Endothelial cell of umbilical vein (primary cell): Measurements from ENCODE around the gene NADSYN1. TPM values are rescaled to one million over a fixed set of nuclear protein-coding genes. Genes with fewer than 3 reads are reported as not detected.

Experiments
- BruUV-seq: library from RNA; stranded (reverse); fragments of 400-500 nt; replicated peaks from 2 replicates; lab custom pipeline; 2021; lab: Mats Ljungman, UMichigan
- CTCF ChIA-PET: fragments of 300-600, 350-600 bp; sonication (Branson Sonifier 250); formaldehyde crosslinking; loops from one replicate; lab custom pipeline; 2021; ENCODE audit warnings: antibody characterized with exemption, inconsistent platforms; lab: Charles Lee
- POLR2A ChIA-PET: fragments of 300-600, 350-600 bp; sonication (Branson Sonifier 250); formaldehyde crosslinking; loops from one replicate; lab custom pipeline; 2021; ENCODE audit warnings: antibody characterized with exemption, inconsistent platforms; lab: Charles Lee
- DNase-seq: peaks from one replicate; pipeline ENCODE4 v3.0.0-alpha.2; 2011; ENCODE audit warnings: low read depth, low spot score
- FAIRE-seq: peaks from 2 replicates; lab custom pipeline; 2011; peaks lifted over from hg19 to GRCh38; lab: Jason Lieb, UNC
- H2AFZ ChIP-seq: 2 replicates; pipeline ENCODE4 v1.6.0; 2012; ENCODE audit warnings: low read depth, low read length, control low read depth, inconsistent platforms
- H3K27ac ChIP-seq: 2 replicates; pipeline ENCODE4 v1.5.1; 2011; ENCODE audit warnings: low read depth, mild to moderate bottlenecking, control low read depth, low read length, moderate library complexity; ENCODE audit not compliant: insufficient read depth
- H3K27me3 ChIP-seq, 2 experiments: 2 replicates each; pipeline versions ENCODE4 v1.6.0 to v1.6.1; 2011; ENCODE audit warnings: low read length in 2 of 2, mixed read lengths in 1 of 2; ENCODE audit not compliant: control insufficient read depth in 2 of 2, insufficient read depth in 2 of 2
- H3K36me3 ChIP-seq, 2 experiments: 2 replicates in 1 of 2; 3 replicates in 1 of 2; pipeline ENCODE4 v1.5.1; 2011; ENCODE audit warnings: low read length in 2 of 2, mild to moderate bottlenecking in 1 of 2, moderate library complexity in 1 of 2; ENCODE audit not compliant: control insufficient read depth in 2 of 2, insufficient read depth in 2 of 2; ENCODE audit errors: extremely low read depth in 1 of 2
- H3K4me1 ChIP-seq: 3 replicates; pipeline ENCODE4 v1.5.1; 2011; ENCODE audit warnings: mild to moderate bottlenecking, low read length; ENCODE audit not compliant: control insufficient read depth, insufficient read depth; ENCODE audit errors: extremely low read depth
- H3K4me2 ChIP-seq: 2 replicates; pipeline ENCODE4 v1.6.1; 2011; ENCODE audit warnings: low read length, control low read depth, mixed read lengths; ENCODE audit not compliant: insufficient read depth
- H3K4me3 ChIP-seq, 3 experiments: fragments of 200-600 bp in 1 of 3; sonication (generic), shearing (Covaris generic) in 1 of 3; replicated peaks in 1 of 3; 2 replicates each; pipeline ENCODE4 v1.5.1; 2011 to 2016; ENCODE audit warnings: control low read depth in 3 of 3, low read length in 3 of 3, mild to moderate bottlenecking in 2 of 3, inconsistent platforms in 1 of 3, low read depth in 1 of 3, moderate library complexity in 1 of 3; ENCODE audit not compliant: insufficient read depth in 1 of 3
- H3K79me2 ChIP-seq: 2 replicates; pipeline ENCODE4 v1.6.0; 2012; ENCODE audit warnings: low read length, inconsistent platforms; ENCODE audit not compliant: control insufficient read depth, insufficient read depth
- H3K9ac ChIP-seq: replicated peaks from 2 replicates; pipeline ENCODE3; 2011; ENCODE audit warnings: low read length, control low read depth; ENCODE audit not compliant: insufficient read depth; ENCODE audit errors: extremely low read depth
- H3K9me1 ChIP-seq: replicated peaks from 3 replicates; pipeline ENCODE4 v1.6.0; 2011; ENCODE audit warnings: mild to moderate bottlenecking, low read length; ENCODE audit not compliant: control insufficient read depth, insufficient read depth; ENCODE audit errors: extremely low read depth
- H3K9me3 ChIP-seq: replicated peaks from 2 replicates; pipeline ENCODE4 v1.5.1; 2012; ENCODE audit warnings: low read length, inconsistent platforms; ENCODE audit not compliant: control insufficient read depth, insufficient read depth
- H4K20me1 ChIP-seq: replicated peaks from 2 replicates; pipeline ENCODE3; 2011; ENCODE audit warnings: mild to moderate bottlenecking, low read length; ENCODE audit not compliant: control insufficient read depth, insufficient read depth; ENCODE audit errors: extremely low read depth
- CTCF ChIP-seq, 2 donors: IDR thresholded peaks; 1 replicate in 1 of 2; 2 replicates in 1 of 2; pipeline ENCODE4 v1.5.1; 2011; ENCODE audit warnings: low read length in 2 of 2, mild to moderate bottlenecking in 2 of 2, moderate library complexity in 2 of 2, control low read depth in 1 of 2, inconsistent platforms in 1 of 2, low read depth in 1 of 2; ENCODE audit not compliant: insufficient read depth in 1 of 2; ENCODE audit errors: extremely low read depth in 1 of 2
- EZH2 ChIP-seq: IDR thresholded peaks from 2 replicates; pipeline ENCODE4 v1.6.1; 2012; ENCODE audit warnings: borderline replicate concordance, low read depth, mild to moderate bottlenecking, moderate library complexity, low read length, inconsistent platforms; ENCODE audit not compliant: severe bottlenecking
- FOS ChIP-seq: IDR thresholded peaks from 2 replicates; pipeline ENCODE4 v1.6.1; 2011; ENCODE audit warnings: mild to moderate bottlenecking, low read length, moderate library complexity, borderline replicate concordance; ENCODE audit not compliant: insufficient read depth
- GATA2 ChIP-seq: IDR thresholded peaks from 2 replicates; pipeline ENCODE4 v1.7.0; 2011; ENCODE audit warnings: low read depth, mild to moderate bottlenecking, moderate library complexity, mixed read lengths, low read length; ENCODE audit not compliant: insufficient read length, insufficient read depth
- JUN ChIP-seq: IDR thresholded peaks from 2 replicates; pipeline ENCODE4 v1.6.1; 2011; ENCODE audit warnings: borderline replicate concordance, low read depth; ENCODE audit not compliant: insufficient read length, insufficient read depth
- MAX ChIP-seq: IDR thresholded peaks from 2 replicates; pipeline ENCODE4 v1.6.1; 2011; ENCODE audit not compliant: insufficient read depth, insufficient read length
- MYC ChIP-seq: IDR thresholded peaks from one replicate; pipeline ENCODE4 v1.6.1; 2011; ENCODE audit warnings: mild to moderate bottlenecking, low read depth, low read length
- POLR2A ChIP-seq: IDR thresholded peaks from 2 replicates; pipeline ENCODE4 v1.6.1; 2012; ENCODE audit warnings: low read depth, mild to moderate bottlenecking, control low read depth, low read length
- POLR2AphosphoS5 ChIP-seq: IDR thresholded peaks from 2 replicates; pipeline ENCODE4 v1.6.1; 2012; ENCODE audit warnings: low read depth, mild to moderate bottlenecking, control low read depth, low read length, moderate library complexity; ENCODE audit not compliant: insufficient read depth
- dilution Hi-C: fragments of 300-500 bp; cut with MboI; formaldehyde crosslinking; loops from one replicate; pipeline ENCODE4 v1.15.0; 2019; ENCODE audit warnings: low sequenced_read_pairs; ENCODE audit not compliant: extremely low pct_ligation_motif_present
- intact Hi-C: fragments of 100-400 bp; cut with micrococcal nuclease; formaldehyde crosslinking; loops from one replicate; pipeline ENCODE4 v1.10.0; 2022
- polyA plus RNA-seq, 4 experiments: library from polyadenylated mRNA; depleted of rRNA in 3 of 4; stranded (reverse) in 3 of 4; unstranded in 1 of 4; fragments of >200 nt; gene quantifications; 2 replicates each; pipeline versions ENCODE4 v1.2.1 to v1.2.3, GENCODE V29; 2011 to 2012; ENCODE audit warnings: missing spikeins in 1 of 4
- total RNA-seq: library from RNA; stranded (reverse); gene quantifications from 2 replicates; pipeline ENCODE4 v1.2.3, GENCODE V29; 2021

Gene NADSYN1
- total and polyA plus RNA-seq, 2 donors (not counting 3 experiments of a cell fraction or from before 2014, with no cell fraction given): 77.5 to 99.2 TPM

DNA sequence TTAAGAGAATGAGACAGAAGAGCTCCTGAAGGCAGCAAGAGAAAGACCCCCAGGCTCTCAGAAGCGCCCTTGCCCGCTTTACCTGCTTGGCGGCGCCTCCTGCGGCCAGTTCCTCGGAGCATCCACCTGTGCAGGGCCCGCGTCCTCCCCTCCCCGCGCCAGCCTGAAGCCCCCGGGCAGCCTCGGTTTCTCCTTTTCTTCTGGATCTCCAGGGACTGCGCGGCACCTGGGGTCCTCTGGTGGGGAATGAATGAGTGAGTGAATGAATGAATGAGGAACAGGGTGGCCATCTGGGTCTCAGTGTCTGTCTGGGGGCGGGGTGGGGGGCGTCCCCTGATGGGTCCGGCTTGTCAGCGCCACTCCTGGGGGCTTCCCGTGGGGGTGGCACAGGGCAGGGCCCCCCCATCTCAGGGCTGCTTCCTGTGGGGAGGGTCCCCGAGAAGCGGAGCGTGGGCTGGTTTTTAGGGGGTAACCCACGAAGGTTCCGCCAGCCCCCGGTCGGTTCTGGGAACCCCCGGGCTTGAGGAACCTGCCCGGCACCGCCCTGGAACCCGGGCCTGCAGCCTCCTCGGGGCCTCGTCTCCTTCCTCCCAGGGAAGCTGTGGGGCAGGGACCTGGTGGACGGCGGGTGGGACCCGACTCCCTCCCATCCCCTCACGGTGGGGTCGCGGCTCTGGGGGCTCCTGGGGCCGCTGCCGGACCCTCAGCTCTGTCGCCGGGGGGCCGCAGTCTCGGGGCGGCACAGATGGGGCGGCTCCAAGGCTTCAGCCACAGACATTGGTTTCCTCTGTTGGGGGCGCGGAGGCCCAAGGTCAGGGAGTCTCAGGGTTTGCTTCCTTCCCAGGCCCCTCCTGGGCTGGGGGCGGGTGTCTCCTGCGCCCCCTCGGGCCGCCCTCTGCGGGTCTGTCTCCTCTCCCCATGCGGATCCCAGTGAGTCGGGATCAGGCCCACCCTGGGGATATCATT, 65.8 kb downstream of the NADSYN1 start:
- dilution Hi-C loops: no loop called here
- CTCF ChIA-PET: interaction anchor here (1.1 kb wide), 1 partner anchor 45 kb away, joined by 4 read pairs; no protein-coding TSS in a partner anchor
- FAIRE-seq: no peak
- DNase-seq: no peak
- Histone ChIP-seq H3K9me1 (no peaks in the 10 kb centered on the region), H3K4me2 (no peak overlapping the region), H4K20me1 (no peaks in the 10 kb centered on the region), H3K27me3 (no peaks in the 10 kb centered on the region), H2AFZ (no peak overlapping the region), H3K4me3 (no peak overlapping the region), H3K79me2 (no peaks in the 10 kb centered on the region), H3K36me3 (no peaks in the 10 kb centered on the region), H3K4me1 (no peaks in the 10 kb centered on the region), H3K9ac (no peak overlapping the region), H3K9me3 (no peaks in the 10 kb centered on the region), H3K27ac (no peak overlapping the region)
- BruUV-seq: no TSS peak
- no peak for TF ChIP-seq CTCF (IDR thresholded peaks at IDR 0.05; ENCODE audit: extremely low read depth in 1 of 2, insufficient read depth in 1 of 2, low read depth in 1 of 2, low read length in 2 of 2)
- no peak for TF ChIP-seq MYC
- TF ChIP-seq FOS: no peak
- TF ChIP-seq EZH2: no peak
- TF ChIP-seq POLR2AphosphoS5: no peak
- TF ChIP-seq POLR2A: no peak
- no peak for TF ChIP-seq GATA2
- TF ChIP-seq MAX: no peak
- no peak for TF ChIP-seq JUN
- intact Hi-C loops: no loop called here
- POLR2A ChIA-PET: no interaction called here
